Body of pancreas (tissue), 4 donors: ENCODE data around the gene FRAT2.

Experiments
- CTCF ChIP-seq, 7 experiments: fragments of 450-650 bp in 4 of 7; fragments of 200-600 bp in 3 of 7; sonication (generic) in 3 of 7; IDR thresholded peaks; one replicate each; pipeline ENCODE4 v1.5.1; 2016 to 2019; ENCODE audit warnings: antibody characterized with exemption in 7 of 7
- POLR2A ChIP-seq, 3 donors: fragments of 450-650 bp; IDR thresholded peaks; one replicate each; pipeline ENCODE4 v1.6.1; 2016; ENCODE audit warnings: antibody characterized with exemption in 3 of 3, mild to moderate bottlenecking in 2 of 3

GRCh38 chr10:97367126-97367649 lies 32.7 kb upstream of the FRAT2 start:
- TF ChIP-seq POLR2A (IDR thresholded peaks at IDR 0.05) = no peak
- TF ChIP-seq CTCF (IDR thresholded peaks at IDR 0.05) = no peak
